IPS-20b (cell line): ENCODE measurements around the gene DESI1.
"Not testable (repeated sequence)": the region's sequence is repeated elsewhere in the genome, so short reads cannot be mapped to it uniquely, and the experiment has no call there.

Experiments
- H3K27ac ChIP-seq: one replicate; pipeline ENCODE4 v1.5.1; 2013; ENCODE audit warnings: low read length
- H3K27me3 ChIP-seq: 2 replicates; pipeline ENCODE4 v1.6.1; 2013; ENCODE audit warnings: mild to moderate bottlenecking, low read length, inconsistent platforms; ENCODE audit not compliant: insufficient read depth
- H3K36me3 ChIP-seq: 2 replicates; pipeline ENCODE4 v1.6.1; 2013; ENCODE audit warnings: low read depth, mild to moderate bottlenecking, inconsistent platforms, low read length, moderate library complexity; ENCODE audit not compliant: insufficient read depth
- H3K4me1 ChIP-seq: 2 replicates; pipeline ENCODE4 v1.6.1; 2013; ENCODE audit warnings: mild to moderate bottlenecking, control low read depth, inconsistent platforms, low read length, moderate library complexity; ENCODE audit not compliant: insufficient read depth
- H3K4me3 ChIP-seq: 2 replicates; pipeline ENCODE4 v1.5.1; 2013; ENCODE audit warnings: mild to moderate bottlenecking, low read length, inconsistent platforms
- H3K9ac ChIP-seq: 2 replicates; pipeline ENCODE4 v1.6.1; 2013; ENCODE audit warnings: low read depth, mild to moderate bottlenecking, inconsistent platforms, low read length, moderate library complexity
- H3K9me3 ChIP-seq: 2 replicates; pipeline ENCODE4 v1.6.1; 2013; ENCODE audit warnings: mild to moderate bottlenecking, low read depth, low read length, inconsistent platforms; ENCODE audit not compliant: insufficient read depth

DESI1 gene

GRCh38 chr22:41598891-41599635 lies 21.8 kb downstream of the DESI1 start:
- no peak overlapping the region for H3K27ac ChIP-seq

GRCh38 chr22:41598081-41598480 lies 22.8 kb downstream of the DESI1 start:
- H3K27ac ChIP-seq, result no peak overlapping the region
- no peak overlapping the region for H3K4me3 ChIP-seq
- H3K9ac ChIP-seq, result no peak overlapping the region
- no peaks in the 10 kb centered on the region for H3K4me1 ChIP-seq
- no peaks in the 10 kb centered on the region for H3K9me3 ChIP-seq
- H3K27me3 ChIP-seq, result no peaks in the 10 kb centered on the region
- peaks cover 27% of the 10 kb centered on the region for H3K36me3 ChIP-seq

More at GRCh38 chr22:41598891-41599635, 21.8 kb downstream of the DESI1 start:
- Histone ChIP-seq H3K4me3 (no peak overlapping the region), H3K9ac (no peak overlapping the region), H3K27me3 (no peaks in the 10 kb centered on the region), H3K9me3 (no peaks in the 10 kb centered on the region), H3K4me1 (no peaks in the 10 kb centered on the region), H3K36me3 (peaks cover 35% of the 10 kb centered on the region)

GRCh38 chr22:41597635-41597953 lies 23.2 kb downstream of the DESI1 start:
- no peaks in the 10 kb centered on the region for H3K9me3 ChIP-seq
- H3K4me1 ChIP-seq, result no peaks in the 10 kb centered on the region
- H3K27me3 ChIP-seq, result no peaks in the 10 kb centered on the region
- H3K4me3 ChIP-seq, result no peak overlapping the region
- H3K27ac ChIP-seq, result no peak overlapping the region
- no peak overlapping the region for H3K9ac ChIP-seq
- H3K36me3 ChIP-seq, result peaks cover 22% of the 10 kb centered on the region

- Histone ChIP-seq H3K4me1 (no peaks in the 10 kb centered on the region), H3K27me3 (no peaks in the 10 kb centered on the region), H3K9me3 (no peaks in the 10 kb centered on the region), H3K4me3 (no peak overlapping the region), H3K9ac (no peak overlapping the region), H3K36me3 (peaks cover 18% of the 10 kb centered on the region), H3K27ac (no peak overlapping the region)
These were observed 23.8 kb downstream of the DESI1 start for GRCh38 chr22:41596776-41597634.

DNA sequence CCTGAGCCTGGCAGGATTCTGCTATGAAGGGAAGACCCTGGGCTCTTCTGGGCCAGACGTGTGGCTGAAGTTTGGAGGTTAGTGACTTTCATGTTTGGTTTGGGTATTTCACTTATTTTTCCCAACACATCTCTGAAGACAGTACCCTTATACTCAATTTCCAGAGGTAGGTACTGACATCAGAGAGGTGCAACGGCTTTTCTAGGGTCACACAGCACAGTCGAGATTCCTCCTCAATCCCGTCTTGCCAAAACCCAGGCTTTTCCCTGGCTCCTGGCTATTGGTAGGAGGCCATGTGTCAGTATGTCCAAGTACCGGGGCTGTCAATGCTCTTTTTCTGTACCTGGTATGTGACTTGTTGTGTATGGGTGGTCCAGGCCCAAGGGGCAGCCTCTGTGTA lies 25.1 kb downstream of the DESI1 start:
- Histone ChIP-seq H3K36me3 (peaks cover 6% of the 10 kb centered on the region), H3K4me1 (no peaks in the 10 kb centered on the region), H3K9me3 (no peaks in the 10 kb centered on the region), H3K9ac (no peak overlapping the region), H3K4me3 (no peak overlapping the region), H3K27me3 (no peaks in the 10 kb centered on the region), H3K27ac (no peak overlapping the region)

- H3K9ac ChIP-seq, H3K27me3 ChIP-seq, H3K9me3 ChIP-seq, H3K4me3 ChIP-seq, H3K4me1 ChIP-seq, H3K27ac ChIP-seq, H3K36me3 ChIP-seq: not testable (repeated sequence)
These were observed 27.4 kb downstream of the DESI1 start for GRCh38 chr22:41593336-41593960.

DNA sequence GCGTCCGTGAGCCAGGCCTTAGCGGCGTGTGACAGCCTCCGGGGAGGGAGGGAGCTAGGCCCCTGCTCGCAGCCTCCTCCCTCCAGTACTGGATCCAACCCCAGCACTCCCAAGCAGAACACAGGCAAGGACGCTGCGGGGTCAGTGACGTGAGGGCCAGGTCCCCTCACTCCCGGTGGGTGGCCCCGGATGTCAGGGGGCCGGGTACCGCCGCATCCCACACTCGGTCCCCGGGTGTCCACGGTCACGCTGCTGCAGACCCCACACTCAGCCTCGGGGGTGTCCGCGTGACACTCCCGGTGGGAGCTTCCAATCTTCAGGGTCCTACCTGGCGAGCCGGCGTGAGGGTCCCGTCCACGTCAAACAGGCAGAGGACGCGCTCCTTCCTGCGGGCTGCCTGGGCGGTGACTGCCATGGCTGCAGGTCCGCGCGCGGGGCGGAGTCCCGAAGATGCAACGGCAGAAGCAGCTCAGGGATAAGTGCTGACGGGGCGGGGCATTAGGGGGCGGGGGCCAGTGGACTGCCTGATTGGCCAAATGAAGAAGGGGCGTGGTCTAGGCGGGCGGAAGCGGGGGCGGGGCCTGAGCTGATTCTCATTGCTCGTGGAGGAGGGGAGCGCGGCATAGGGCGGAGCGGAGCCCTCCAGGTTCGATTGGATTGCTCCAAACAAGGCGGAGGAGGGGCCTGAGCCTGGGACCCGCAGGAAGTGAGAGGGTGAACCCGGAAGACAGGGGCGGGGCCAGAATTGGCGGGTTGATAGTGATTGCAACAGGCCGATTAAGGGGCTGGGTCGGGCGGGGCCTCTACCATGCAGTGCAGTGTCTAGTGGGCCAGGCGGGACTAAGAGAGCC lies 31.2 kb downstream of the DESI1 start, which contains the start of gene PMM1:
PMM1 (minus strand) TSS at position 450 of the 851 bp plus-strand sequence; CDS start at position 415, 35 bp downstream.
- no peaks in the 10 kb centered on the region; the same call in 1 of the 2 replicates for H3K4me1 ChIP-seq
- H3K27ac ChIP-seq, result no peak within 1 kb of the TSS
- H3K9ac ChIP-seq, result peak within 1 kb of the TSS; percentile 77; the same call in 1 of the 2 replicates
- no peaks in the 10 kb centered on the region; the same call in 1 of the 2 replicates for H3K27me3 ChIP-seq
- peak within 1 kb of the TSS; percentile 91 for H3K4me3 ChIP-seq
- H3K9me3 ChIP-seq, result no peaks in the 10 kb centered on the region
- H3K36me3 ChIP-seq, result no peaks in the 10 kb centered on the region

DNA sequence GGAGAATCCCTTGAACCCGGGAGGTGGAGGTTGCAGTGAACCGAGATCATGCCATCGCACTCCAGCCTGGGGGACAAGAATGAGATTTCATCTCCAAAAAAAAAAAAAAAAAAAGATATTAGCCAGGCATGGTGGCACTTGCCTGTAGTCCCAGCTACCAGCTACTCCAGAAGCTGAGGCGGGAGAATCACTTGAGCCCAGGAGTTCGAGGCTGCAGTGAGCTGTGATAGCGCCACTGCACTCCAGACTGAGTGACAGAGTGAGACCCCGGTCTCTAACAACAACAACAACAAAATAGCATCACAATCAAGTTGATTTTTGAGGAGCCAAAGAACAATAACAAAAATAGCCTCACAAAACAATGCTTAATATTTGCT lies 33.5 kb downstream of the DESI1 start:
- Histone ChIP-seq H3K9ac (no peak overlapping the region), H3K27ac (no peak overlapping the region), H3K9me3 (no peaks in the 10 kb centered on the region), H3K27me3 (no peaks in the 10 kb centered on the region; the same call in 1 of the 2 replicates), H3K36me3 (no peaks in the 10 kb centered on the region), H3K4me1 (no peaks in the 10 kb centered on the region; the same call in 1 of the 2 replicates), H3K4me3 (no peak overlapping the region)

DNA sequence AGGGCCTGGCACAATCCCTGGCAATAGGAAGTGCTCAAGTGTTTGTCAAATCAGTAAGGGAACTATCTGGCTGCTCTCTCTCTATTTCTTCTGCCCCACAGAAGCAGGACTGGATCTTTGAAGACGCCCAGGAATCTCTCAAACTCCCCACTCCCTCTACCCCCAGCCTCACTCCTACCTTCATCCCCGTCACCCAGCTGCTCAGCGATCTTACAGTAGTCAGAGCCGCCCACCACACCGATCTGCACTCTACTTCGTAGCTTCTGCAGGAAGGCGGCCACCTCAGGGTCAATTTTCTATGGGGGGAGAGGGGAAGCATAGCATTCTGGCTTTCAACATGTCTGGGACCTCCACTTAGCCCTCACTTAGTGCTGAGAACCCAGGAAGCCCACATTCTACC lies 34.9 kb downstream of the DESI1 start:
- no peaks in the 10 kb centered on the region for H3K9me3 ChIP-seq
- H3K36me3 ChIP-seq, result no peaks in the 10 kb centered on the region
- no peaks in the 10 kb centered on the region; the same call in 1 of the 2 replicates for H3K4me1 ChIP-seq
- no peak overlapping the region for H3K9ac ChIP-seq
- H3K27ac ChIP-seq, result no peak overlapping the region
- no peak overlapping the region for H3K4me3 ChIP-seq
- no peaks in the 10 kb centered on the region; the same call in 1 of the 2 replicates for H3K27me3 ChIP-seq

- Histone ChIP-seq H3K36me3 (no peaks in the 10 kb centered on the region), H3K9ac (no peak overlapping the region), H3K4me1 (no peaks in the 10 kb centered on the region; the same call in 1 of the 2 replicates), H3K27ac (no peak overlapping the region), H3K9me3 (no peaks in the 10 kb centered on the region), H3K27me3 (no peaks in the 10 kb centered on the region; the same call in 1 of the 2 replicates), H3K4me3 (no peak overlapping the region)
These were observed 36.0 kb downstream of the DESI1 start for GRCh38 chr22:41584881-41585280.

- Histone ChIP-seq H3K36me3 (no peaks in the 10 kb centered on the region), H3K27ac (no peak overlapping the region), H3K27me3 (no peaks in the 10 kb centered on the region), H3K4me1 (no peaks in the 10 kb centered on the region), H3K9me3 (no peaks in the 10 kb centered on the region), H3K9ac (no peak overlapping the region), H3K4me3 (no peak overlapping the region)
These were observed 38.1 kb downstream of the DESI1 start for GRCh38 chr22:41582694-41583093.
